NOMO-1 treated with dmso at 0.1 percent for 144 hours (cell line): ENCODE measurements around the gene PDPK1.

Source experiments
- DNase-seq: peaks from one replicate; lab custom pipeline; 2025; ENCODE audit not compliant: unreplicated experiment; lab: John Stamatoyannopoulos, UW

The PDPK1 gene

DNA sequence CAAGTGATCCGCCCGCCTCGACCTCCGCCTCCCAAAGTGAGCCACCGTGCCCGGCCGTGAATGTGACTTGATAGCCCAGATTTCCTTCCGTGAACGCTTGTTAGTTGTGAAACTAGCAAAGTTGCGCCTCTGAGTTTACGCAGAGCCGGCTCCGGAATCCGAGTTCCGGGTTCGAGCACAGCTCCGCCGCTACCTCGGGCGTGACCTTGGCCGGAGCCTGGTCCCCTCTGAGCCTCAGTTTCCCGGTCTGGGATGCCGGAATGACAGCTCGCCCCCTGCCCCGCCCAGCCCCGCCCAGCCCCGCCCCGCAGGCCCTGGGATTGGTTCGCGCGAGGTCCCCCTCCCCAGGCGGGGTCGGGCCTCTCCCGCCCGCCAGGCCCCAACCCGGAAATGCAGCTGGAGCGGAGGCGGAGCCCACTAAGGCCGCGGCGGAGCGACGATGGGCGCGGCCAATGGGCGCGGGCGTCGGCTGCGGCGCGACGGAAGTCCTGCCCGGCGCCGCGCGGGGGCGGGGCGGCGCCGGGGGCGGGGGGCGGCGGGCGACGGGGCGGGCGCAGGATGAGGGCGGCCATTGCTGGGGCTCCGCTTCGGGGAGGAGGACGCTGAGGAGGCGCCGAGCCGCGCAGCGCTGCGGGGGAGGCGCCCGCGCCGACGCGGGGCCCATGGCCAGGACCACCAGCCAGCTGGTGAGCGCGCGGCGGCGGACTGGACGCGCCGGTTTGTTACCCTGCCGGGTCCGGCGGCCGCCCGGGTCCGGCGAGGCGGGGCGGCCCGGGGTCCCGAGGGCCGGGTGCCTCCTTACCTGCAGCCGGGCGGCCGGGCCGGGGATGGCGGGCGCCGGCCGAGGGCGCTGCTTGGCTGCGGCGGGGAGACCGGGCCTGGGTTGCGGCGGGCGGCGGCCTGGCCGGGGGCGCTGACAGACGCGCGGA lies at the start of gene PDPK1:
TSS of gene PDPK1 (plus strand) at position 571 of the 929 bp plus-strand sequence. CDS start at position 663, 92 bp downstream.
- DNase-seq = peak; percentile 92

DNA sequence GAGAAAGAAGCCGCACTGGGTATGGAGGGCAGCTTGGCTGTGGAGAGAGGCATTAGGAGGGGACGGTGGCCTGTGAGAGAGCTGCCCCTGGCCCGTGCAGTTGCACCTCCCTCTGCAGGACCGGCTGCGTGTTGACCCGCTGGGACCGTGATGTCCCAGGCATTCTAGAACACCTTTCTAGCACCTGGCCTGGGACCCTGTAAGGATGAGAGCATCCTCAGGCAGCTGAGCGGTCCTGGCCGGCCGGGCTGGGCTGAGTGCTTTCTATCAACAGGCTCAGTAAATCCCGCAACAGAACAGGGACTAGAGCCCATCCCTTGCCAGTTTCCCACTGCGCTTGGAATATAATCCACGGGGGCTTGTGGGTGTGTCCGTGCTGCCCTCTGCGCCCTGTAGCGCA lies 48.2 kb upstream of the PDPK1 start:
- no peak for DNase-seq

DNA sequence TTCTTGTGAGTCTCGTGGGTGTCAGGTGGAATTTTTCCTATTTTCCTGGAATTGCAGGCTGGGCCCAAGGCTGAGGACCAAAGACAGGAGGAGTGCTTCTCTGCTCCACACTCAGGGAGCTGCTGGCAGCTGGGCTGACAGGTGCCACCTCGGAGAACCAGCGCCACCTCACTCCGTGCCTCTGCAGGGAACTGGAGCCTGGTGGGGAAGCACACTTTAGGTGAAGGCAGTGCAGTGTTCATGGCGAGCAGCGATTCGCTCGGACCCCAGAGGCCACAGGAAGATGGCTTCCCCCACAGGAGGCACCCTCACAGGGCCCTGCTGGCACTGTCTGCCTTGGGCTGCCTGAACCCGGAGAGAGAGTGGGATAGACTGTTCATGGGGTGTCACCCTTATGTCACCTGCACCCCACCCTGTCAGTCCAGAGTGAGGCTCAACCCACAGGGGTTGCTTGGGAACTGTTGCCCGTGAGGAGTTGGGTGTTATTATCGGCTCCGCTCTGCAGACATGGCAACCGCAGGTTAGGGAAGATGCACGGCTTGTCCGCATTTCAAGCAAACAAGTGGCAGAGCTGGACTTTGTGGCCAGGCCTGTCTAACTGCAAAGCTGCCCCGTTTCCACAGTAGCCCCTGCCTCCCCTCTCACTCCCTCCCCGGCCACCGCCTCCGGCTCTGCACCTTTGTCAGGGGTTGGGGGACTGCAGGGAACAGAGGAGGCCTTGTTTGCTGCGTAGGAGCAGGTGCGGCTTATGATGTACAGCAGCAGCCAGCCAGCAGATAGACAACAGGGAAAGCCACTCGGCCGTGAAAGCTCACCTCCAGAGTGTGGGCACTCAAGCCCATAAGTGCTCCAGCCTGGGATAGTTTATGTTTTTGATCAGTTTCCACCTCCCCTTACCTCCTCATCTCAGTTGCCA lies 47.4 kb upstream of the PDPK1 start:
- DNase-seq = no peak

DNA sequence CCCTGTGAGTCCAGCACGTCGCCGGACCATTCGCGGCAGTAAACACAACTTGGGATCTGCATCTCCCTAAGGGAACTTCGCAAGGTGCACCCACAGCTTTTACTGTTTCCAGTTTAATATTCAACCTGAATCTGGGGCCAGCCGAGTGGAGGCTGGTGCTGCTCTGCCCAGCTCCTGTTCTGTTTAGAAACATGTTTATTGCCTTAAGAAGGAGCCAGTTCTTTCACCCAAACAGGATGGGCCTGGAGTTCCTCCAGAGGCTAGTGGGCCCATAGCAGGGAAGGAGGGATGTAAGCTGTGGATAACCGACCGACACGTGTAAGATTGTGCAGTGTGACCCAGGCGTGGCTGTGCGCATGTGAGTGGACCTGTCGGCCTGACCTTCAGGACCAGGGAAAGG lies 45.5 kb upstream of the PDPK1 start:
- DNase-seq = no peak

DNA sequence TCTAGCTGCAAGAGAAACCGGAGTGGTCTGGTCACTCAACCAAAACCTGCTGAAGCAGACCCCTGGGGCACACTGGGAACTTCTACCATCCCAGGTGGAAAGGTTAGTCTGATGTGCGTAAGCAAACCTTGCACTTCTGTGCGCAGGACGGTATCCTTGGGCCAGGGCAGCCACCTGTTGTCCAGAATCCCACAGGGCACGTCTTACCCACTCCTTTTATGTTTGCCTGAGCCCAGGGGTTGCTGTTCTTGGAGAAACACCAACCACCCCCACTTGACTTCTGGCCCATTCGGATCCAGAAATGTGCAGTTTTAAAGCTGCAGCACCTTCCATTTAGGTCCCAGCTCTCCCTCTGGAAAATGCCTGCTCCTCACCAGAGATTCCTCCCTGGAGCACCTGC lies 44.2 kb upstream of the PDPK1 start:
- no peak for DNase-seq

DNA sequence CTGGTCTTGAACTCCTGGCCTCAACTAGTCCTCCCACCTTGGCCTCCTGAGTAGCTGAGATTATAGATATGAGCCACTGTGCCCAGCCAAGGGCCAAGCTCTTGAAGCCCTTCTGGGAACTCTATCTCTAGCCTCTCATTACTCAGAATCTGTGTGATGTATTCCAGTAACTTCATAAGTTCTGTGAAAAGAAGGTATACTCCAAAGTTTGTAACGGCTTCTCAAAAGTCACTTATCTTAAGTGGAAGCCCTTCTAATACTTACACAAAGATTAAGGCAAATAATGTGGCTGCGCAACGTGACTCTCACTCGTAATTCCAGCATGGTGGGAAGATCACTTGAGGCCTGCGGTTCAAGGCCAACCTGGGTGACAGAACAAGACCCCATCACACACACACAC lies 43.2 kb upstream of the PDPK1 start:
- DNase-seq = no peak

DNA sequence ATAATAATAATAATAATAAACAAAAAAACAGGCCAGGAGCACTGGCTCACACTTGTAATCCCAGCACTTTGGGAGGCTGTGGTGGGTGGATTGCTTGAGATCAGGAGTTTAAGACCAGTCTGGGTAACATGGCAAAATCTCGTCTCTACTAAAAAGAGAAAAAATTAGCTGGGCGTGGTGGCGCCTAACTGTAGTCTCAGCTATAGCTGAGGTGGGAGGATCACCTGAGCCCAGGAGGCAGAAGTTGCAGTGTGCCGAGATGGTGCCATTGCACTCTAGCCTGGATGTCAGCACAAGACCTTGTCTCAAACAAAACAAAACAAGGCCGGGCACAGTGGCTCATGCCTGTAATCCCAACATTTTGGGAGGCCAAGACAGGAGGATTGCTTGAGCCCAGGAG lies 42.8 kb upstream of the PDPK1 start:
- no peak for DNase-seq

DNA sequence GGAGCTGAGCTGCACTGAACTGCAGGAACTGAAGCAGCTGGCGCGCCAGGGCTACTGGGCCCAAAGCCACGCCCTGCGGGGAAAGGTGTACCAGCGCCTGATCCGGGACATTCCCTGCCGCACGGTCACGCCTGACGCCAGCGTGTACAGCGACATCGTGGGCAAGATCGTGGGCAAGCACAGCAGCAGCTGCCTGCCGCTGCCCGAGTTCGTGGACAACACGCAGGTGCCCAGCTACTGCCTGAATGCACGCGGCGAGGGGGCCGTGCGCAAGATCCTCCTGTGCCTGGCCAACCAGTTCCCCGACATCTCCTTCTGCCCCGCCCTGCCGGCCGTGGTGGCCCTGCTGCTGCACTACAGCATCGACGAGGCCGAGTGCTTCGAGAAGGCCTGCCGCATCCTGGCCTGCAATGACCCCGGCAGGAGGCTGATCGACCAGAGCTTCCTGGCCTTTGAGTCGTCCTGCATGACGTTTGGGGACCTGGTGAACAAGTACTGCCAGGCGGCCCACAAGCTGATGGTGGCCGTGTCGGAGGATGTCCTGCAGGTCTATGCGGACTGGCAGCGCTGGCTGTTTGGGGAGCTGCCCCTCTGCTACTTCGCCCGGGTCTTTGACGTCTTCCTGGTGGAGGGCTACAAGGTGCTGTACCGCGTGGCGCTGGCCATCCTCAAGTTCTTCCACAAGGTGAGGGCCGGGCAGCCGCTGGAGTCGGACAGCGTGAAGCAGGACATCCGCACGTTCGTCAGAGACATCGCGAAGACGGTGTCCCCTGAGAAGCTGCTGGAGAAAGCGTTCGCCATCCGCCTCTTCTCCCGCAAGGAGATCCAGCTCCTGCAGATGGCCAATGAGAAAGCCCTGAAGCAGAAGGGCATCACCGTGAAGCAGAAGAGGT lies 41.4 kb upstream of the PDPK1 start:
- DNase-seq = no peak

DNA sequence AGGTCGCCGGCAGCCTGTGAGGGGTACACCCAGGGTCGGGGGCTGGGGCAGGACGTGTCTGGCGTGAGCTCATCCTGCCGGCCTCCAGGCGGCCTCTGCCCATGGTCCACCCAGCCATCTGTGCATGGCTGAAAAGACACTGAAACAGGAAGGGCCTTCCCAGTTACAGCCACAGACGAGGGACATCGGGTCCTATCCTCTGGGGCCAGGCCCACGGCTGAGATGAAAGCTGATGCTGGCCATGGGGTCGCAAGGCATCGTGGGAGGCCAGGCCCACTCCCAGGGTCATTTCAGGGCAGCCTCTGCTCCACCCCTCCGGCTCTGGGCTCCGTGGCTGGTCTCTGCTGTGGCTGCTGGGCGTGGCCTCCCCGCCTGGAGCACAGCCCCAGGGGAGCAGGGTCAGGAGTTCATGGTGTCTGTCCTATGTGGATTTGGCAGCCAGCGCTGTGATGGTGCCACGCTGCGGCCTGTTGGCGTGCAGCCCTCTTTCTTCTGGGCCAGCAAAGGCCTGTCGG lies 40.6 kb upstream of the PDPK1 start:
- DNase-seq = no peak

DNA sequence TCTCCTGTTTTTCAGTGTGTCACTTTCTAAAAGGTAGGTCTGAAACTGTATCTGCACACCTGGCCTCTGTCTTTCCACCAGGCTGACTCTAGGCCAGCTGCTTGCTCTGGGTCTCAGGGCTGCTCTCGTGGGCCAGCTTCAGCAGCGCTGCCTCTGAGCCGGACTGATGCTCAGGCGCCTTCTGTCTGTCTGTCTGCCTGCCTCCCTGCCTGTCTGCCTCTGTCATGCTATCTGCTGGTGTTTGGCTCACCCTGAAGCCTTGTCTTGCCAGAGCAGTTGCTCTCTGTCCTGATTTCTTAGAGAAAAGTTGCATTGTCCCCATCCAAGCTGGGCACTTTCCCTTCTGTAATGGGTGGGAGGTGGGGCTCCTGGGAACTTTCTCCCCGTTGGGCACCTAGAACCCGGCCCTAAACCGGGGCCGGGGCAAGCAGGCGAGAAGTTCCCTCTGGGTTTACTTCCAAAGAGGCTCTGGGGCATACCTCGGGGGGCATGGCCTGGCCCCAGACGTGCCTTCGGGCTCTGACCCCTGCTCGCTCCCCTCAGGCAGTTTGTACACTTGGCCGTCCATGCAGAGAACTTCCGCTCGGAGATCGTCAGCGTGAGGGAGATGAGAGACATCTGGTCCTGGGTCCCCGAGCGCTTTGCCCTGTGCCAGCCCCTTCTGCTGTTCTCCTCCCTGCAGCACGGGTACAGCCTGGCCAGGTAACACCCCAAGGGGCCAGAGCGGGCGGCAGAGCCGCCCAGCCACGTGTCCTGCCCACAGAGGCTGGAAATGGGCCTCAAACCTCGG lies 39.9 kb upstream of the PDPK1 start:
- no peak for DNase-seq

DNA sequence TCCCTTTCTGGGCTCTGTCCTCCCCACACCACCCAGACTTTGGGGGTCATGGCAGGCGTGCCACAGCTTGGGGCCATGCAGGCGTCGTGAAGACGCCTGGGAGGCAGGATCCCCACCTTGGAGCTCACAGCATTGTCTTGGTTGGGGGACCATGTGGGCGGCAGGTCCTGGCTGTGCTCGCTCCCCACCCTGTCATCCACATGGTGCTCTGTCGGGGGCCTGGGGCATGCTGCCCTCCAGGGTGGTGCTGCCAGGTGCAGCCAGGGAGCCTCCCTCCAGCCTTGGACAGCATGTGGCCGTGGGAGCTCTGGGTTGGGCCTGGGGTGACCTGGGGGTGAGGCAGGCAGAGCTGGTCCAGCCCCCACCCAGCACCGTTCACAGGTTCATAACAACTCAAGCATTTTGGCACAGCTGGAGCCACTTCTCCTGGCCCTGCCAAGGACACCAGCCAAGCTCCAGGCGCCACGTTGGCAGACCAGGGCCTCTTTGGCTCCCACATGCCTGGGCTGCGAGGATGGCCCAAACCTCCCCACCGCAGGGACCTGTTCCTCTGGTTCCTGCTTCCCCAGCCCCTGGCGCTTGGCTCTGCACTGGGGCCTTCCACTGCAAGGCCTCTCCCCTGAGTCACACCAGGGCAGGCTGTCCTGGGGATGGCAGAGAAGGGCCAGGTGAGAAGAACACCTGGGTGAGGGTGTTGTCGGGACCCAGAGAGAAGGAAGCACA lies 39.1 kb upstream of the PDPK1 start:
- DNase-seq = no peak

DNA sequence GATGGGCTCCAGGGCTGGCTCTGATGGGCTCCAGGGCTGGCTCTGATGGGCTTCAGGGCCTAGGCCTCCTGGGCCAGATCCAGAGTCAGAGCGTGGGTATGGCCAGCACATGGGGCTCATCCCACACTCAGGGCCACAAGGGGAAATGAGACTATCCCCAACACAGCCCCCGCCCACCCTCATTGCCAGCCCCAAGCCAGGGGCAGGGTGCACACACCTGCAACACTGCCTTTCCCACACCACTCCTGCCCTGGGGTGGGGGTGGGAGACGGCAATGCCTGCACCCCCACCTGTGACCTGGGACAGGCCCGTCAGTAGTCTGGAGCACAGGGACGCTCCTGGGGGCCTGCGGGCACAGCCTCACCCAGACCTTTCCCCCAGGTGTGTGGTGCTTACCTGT lies 38.4 kb upstream of the PDPK1 start:
- no peak for DNase-seq

DNA sequence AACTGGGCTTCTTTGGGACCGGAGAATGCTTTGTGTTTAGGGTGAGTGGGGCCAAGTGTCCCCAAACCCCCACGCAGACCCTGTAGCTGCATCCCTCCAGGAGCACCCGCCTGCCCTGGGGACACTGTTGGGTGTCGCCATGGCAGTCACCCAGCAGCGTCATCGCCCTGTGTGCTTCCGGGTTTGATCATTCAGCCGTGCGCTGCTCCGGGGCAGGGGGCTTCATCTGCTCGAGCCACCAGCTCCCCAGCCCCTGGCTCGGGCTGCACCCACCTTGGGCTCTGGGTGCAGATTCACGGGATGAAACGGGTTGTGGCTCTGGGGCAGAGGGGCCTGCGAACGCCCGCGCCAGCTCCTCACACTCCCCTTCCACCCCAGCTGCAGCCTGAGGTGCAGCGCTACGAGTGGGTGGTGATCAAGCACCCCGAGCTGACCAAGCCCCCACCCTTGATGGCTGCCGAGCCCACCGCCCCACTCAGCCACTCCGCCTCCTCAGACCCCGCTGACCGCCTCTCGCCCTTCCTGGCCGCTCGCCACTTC lies 37.9 kb upstream of the PDPK1 start:
- DNase-seq = no peak

DNA sequence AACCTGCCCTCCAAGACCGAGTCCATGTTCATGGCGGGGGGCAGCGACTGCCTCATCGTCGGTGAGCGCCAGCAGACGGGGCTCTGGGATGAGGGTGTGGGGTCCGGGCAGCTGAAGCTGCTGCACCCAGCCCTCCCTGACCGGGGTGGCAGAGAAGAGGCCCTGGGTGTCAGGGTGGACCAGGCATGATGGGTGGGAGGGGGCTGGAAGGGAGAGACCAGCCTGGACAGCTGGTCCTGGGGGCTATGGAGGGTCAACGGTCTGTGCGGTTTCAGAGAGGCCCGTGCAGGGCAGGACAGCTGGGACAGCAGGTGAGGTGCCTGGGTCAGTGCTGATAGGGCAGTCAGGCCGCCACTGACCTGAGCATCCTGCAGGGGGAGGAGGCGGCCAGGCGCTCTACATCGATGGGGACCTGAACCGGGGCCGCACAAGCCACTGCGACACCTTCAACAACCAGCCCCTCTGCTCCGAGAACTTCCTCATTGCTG lies 37.3 kb upstream of the PDPK1 start:
- no peak for DNase-seq

DNA sequence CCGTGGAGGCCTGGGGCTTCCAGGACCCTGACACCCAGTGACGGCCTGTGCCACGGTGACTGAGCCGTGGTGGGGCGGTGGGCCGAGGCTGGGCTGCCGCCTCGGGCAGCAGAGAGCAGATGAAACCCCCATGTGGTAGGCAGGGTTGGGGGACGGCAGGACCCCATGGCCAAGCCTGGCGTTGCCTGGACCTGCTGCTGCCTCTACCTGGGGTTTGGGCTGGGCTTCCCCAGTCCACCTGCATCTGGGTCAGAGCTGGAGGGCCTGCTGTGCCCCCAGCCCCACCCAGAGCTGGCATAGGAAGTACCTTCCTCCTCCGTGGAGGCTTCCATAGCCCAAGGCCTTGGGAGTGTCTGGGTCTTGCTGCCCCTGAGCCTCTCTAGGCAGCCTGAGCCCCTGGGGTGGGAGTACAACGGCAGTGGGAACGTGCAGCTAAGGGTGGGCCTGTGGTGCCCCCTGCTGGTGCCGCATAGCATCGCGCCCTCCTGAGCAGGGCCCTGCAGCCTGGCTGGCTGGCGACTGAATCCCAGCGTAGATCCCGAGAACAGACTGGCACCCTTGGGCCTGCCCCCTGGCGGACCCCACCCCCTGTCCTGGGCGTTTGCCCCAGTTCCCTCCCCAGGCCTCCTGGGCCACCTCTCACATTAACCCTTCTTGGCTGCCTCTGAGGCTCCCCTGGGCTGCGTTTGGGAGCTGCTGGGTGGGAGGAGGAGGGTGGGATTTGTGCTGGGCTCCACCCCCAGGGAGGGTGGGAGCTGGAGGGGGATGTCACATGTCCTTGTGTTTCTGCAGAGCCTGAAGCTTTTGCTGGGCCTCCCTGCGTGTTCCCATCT lies 36.7 kb upstream of the PDPK1 start:
- peak; percentile 61 for DNase-seq

DNA sequence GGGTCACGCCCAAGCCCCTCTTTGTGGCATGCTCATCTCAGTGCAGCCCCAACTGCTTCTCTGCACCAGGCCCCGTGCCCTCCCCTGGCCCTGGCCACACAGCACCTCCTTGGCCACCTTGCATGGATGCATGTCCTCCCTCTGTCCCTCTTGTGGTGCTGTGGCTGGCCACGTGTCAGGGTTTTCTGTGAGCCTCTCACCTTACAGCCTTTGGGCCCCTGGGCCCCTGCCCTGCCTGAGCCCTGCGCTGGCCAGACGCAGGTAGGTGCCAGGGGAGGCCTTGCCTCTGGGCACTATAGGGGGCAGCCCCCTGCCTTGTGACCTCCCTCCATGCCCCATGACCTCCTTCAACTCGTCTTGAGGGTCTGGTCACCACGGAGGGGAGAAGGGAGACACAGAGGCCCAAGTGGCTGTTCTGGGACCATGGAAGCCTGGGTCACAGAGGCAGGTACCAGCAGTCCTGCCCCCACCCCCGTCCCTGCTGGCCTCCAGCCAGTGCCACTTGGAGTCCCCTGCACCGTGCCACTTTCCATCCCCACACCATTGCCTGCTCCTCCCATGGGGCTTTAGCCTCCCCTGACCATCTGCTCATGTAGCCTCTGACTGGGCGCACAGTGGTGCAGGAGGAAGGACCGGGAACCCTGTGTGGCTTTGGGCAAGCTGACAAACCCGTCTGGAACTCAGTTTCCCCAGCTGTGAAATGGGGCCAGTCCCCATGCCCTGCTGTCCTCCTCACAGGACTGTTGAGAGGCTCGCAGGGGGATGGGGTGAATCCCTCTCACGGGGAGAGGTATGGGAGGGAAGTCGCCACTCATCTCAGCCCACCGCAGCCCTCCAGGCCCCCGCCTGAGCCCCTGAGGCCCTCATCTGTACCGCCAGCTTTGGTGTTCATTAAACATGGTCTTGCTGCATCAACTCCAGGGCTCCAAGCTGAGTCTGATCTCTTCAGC lies 35.6 kb upstream of the PDPK1 start:
- no peak for DNase-seq

DNA sequence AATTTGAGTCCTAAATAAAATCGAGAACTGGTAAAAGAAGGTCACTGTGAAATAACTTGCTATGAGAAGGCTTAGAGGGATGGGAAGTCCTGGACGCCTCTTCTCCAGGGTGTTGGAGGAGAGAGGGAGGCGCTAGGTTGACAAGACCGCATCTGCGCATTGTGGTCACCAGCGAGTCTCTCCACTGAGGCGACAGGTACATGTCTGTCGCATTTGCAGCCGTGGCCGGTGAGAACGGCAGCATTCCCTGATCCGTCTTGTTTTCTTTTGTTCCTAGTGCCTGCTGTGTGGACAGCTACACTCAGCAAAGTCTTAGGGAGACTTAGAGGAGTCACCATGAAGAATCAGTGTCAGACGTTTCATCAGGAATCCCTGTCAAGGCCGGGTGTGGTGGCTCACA lies 32.1 kb upstream of the PDPK1 start:
- DNase-seq = no peak
